Hindlimb muscle (tissue), 1 donor: Measurements from ENCODE around the gene BCAS4. TPM values are rescaled to one million over a fixed set of nuclear protein-coding genes. Genes with fewer than 3 reads are reported as not detected.

ENCODE experiments used
- DNase-seq: peaks from one replicate; pipeline ENCODE4 v3.0.0-alpha.2; 2013
- polyA plus RNA-seq: library from polyadenylated mRNA; unstranded; fragments of 120-200 nt; gene quantifications from one replicate; pipeline ENCODE4 v1.2.1, GENCODE V29; 2013; ENCODE audit not compliant: insufficient read length

BCAS4 gene
- polyA plus RNA-seq, 1 donor: 4.0 TPM

DNA sequence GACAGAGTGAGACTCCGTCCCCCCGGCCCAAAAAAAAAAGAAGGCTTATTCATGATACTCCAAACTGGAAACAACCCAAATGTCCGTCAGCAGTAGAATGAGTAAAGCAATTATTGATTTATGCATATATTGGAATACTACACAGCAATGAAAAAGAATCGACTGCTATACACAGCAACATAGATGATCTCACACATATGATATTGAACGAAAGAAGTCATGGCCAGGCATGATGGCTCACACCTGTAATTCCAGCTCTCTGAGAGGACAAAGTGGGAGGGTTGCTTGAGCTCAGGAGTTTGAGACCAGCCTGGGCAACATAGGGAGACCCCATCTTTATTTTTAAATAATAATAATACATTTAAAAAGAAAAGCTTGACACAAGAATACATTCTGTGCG is 28.5 kb downstream of the BCAS4 start:
- DNase-seq: no peak

DNA sequence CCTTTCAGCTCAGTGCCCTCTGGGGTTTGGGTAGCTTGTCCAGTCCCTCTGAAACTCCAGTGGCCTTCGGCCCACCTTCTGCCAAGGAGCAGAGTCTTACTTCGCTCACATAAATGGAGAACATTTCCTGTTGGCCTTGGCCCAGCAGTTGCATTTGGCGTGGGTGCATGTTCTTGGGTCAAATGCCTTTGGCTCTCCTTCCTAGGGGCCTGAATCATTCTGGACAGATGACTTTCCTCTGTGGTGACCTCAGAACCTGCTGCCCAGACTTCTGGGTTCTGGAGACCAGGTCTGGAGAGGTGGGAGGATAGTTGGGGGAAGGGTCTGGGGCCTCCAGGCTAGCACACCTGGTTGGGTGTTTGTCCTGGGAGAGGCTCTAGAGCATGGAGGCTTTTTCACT is 29.3 kb downstream of the BCAS4 start:
- DNase-seq: no peak

DNA sequence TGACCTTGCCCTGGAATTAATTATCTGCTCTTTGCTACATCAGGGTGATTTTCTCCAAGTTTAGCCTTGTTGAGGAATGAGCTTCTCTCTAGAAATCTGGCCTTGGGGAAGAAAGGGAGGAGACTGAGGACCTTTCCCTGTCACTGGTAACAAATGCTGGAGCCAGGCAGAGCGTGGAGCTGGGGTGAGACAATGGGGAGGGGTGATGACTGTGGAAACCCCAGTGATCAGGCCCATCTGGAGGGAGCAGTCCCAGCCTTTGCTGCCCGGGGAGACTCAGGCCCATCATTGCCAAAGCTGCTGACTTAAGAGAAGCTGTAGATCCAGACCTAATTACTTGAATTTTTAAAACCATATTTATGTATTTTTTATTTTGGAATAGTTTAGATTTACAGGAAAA is 31.3 kb downstream of the BCAS4 start:
- no peak for DNase-seq

DNA sequence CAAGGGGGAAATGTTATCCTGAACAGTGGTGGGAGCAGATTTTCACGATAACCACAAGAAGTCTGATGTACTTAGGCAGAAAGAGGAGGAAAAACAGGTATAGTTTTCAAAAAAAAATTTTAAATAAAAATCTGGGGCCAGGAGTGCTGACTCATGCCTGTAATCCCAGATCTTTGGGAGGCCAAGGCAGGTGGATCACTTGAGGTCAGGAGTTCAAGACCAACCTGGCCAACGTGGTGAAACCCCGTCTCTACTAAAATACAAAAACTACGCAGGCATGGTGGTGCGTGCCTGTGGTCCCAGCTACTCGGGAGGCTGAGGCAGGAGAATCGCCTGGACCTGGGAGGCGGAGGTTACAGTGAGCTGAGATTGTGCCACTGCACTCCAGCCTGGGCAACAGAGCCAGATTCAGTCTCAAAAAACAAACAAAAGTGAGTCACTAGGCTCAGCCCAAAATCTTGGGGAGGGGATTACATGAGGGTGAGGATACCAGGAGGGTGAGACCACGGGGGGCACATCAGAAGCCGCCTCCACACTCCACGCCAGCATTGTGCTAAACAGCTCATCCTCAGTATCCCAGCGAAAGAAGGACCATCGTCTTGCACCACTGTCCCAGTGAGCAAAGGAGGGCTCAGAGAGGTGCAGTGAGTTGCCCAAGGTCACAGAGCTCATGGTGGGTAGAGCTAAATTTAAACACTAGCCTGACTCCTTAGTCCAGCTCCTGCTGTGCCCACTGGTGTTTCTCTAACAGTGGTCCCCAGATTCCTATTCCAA is 33.7 kb downstream of the BCAS4 start:
- no peak for DNase-seq

DNA sequence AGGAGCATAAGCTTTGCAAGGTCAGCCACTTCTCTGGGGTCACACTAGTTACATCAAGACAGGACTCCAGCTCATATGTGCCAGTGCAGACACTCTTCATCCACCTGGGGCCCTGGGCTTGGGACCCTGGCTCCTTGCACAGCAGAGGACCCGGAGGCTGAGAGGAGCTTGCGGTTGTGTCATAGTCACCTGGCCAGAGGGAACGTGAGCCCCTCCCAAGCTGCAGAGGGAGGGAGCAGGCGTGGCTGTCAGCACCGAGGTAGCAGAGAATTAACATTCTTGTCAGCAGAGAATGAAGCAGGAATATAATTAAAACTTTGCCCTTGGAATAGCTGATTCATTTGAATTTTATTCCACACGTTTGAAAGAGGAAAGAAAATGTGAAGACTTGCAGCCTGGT is 36.8 kb downstream of the BCAS4 start:
- no peak for DNase-seq

DNA sequence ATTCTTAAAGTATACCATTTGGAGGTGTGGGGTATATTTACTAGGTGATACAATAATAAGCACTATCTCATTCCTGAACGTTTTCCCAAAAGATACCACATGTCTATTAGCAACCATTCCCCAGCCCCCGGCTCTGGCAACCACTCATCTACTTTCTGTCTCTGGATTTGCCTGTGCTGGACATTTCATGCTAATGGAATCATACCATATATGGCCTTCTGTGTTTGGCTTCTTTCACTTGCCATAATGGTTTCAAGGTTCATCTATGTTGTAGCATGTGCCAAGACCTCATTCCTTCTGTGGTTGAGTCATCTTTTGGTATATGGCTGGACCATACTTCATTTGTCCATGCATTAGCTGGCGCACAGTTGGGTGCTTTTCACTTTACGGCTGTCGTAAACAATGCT is 39.7 kb downstream of the BCAS4 start:
- peak; percentile 31 for DNase-seq

DNA sequence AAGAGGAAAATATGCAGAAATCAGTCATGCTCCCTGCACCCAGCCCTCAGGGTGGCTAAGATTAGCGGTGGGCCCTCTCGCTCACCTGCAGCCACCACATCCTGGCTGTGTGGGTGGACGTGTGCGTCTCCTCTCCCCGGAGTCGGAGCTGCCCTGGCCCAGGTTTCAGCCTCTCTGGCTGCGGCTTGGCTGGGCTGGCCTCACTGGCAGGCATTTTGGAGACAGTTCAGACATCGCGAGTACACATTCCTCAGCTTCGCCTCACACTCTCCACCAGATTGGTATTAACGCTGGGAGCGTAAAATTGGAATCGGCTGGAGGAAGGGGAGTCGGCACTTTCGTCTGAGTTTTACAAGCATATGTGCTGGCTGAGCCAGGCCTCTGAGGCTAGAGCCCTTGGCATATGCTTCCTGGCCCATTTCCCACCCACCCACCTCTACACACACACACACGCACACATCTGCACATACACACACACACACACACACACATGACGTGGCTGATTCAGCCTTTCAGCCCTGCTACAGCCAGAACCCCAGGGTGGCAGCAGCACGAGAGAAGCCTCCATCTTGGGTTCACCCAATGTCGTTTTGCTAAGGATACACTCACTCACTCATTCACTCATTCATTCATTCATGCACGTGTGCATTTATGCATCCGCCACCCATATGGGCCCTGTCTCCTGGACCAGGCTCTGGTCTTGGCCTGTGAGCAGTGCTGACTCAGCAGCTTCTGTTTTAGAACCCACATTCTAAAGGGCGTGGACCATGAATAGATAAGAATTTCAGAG is 42.9 kb downstream of the BCAS4 start:
- DNase-seq: peak; percentile 58

DNA sequence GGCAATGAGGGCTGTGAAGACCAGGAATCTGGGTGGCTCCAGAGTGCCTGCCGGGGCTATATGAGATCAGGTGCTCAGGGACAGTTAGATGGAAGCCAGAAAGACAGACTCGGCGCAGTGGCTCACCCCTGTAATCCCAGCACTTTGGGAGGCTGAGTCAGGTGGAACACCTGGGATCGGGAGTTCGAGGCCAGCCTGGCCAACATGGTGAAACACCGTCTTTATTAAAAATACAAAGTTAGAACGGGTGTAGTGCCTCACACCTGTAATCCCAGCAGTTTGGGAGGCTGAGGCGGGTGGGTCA is 43.4 kb downstream of the BCAS4 start:
- DNase-seq: no peak

DNA sequence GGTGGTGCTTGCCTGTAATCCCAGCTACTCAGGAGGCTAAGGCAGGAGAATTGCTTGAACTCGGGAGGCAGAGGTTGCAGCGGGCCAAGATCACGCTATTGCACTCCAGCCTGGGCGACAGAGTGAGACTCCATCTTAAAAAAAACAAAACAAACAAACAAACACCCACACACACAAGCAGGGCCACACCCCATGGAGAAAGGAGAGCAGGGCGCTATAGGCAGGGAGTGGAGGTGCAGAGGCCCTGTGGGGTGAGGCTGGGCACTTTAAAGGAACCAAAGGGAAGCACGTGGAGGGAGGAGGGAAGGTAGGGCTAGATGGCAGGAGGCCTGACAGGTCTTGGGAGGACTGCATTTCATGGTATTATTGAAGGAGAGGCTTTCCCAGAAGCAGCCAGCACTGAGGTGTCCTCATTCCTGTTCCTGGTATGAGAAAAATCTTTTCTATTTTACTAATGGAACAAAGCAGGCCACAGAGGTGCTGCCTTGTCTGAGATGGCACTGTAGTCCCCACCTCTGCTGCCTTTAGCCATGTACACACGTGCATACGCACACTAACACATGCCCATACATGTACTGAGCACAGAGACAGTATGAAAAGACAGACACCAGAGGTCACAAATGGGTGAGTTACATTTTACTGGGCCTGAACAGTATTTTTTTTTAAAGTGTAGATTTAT is 44.0 kb downstream of the BCAS4 start:
- DNase-seq: no peak

DNA sequence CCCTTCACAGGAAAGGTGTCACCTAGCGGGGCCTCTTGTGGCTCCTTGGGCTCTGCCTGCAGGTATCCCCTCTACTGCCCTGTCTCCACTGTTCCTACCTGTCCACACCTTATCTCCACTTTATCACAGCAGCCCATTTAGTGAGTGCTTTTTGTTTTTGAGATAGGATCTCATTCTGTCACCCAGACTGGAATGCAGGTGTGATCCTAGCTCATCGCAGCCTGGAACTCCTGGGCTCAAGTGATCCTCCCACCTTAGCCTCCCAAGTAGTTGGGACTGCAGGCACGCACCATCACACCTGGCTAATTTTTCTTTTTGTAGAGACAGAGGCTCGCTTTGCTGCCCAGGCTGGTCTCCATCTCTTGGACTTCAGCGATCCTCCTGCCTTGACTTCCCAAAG is 48.0 kb downstream of the BCAS4 start:
- no peak for DNase-seq

DNA sequence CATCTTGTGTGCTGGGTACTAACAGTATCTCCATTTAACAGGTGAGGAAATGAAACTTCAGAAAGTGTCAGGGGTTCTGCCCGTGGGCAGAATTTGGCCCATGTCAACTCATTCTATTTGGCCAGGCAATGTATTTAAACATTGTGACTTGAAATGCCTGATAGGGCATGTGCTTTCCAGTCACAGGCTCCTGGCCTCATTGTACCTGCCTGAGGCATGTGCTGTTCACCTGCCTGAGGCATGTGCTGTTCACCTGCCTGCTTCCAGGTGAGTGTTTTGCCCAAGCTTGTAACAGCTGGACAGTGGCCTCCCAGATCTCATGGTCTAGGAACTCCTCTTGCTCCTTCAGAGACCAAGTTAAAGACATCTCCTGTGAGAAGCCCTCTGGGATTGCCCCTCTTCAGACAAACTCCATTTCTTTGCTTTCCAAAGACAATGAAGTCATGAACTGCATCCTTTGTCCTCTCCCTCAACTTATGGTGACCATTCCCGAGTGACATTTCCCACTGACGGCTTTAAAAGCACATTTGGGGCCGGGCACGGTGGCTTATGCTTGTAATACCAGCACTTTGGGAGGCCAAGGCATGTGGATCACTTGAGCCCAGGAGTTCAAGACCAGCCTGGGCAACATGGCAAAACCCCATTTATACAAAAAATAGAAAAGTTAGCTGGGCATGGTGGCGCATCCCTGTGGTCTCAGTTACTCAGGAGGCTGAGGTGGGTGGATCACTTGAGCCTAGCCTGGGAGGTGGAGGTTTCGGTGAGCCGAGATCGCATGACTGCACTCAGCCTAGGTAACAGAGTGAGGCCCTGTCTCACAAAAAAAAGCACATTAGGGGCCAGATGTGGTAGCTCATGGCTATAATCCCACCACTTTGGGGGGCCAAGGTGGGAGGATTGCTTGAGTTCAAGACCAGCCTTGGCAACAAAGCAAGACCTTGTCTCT is 48.7 kb downstream of the BCAS4 start:
- no peak for DNase-seq

DNA sequence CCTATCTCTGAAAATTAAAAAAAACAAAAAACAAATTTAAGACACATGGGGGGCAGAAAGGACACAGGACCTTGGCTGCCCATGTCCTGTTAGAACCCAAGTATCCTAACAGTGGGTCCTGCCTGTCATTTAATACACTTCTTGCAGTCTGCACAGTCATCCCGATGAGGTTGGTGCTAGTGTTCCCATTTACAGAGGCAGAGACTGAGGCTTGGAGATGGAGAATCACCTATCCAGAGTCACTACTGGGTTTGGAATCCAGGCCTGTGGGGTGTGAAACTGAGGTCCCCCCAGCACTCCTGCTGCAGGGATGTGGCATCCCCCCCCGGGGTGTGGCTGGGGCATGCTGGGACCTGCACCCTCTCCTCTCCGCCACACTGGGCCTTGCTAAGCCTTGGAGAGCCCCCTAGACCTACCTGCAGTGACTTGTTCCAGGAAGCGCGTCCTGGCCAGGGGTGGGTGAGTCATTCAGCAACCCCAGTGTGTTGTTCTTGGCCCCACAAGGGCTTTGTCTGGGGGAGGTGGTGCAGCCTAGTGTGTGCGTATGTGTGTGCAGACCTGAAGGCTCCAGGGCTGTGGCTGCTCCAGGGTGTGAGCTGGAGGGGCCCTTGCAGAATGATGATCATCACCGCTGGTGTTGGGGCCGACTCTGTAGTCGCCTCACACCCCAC is 49.7 kb downstream of the BCAS4 start:
- DNase-seq: no peak

DNA sequence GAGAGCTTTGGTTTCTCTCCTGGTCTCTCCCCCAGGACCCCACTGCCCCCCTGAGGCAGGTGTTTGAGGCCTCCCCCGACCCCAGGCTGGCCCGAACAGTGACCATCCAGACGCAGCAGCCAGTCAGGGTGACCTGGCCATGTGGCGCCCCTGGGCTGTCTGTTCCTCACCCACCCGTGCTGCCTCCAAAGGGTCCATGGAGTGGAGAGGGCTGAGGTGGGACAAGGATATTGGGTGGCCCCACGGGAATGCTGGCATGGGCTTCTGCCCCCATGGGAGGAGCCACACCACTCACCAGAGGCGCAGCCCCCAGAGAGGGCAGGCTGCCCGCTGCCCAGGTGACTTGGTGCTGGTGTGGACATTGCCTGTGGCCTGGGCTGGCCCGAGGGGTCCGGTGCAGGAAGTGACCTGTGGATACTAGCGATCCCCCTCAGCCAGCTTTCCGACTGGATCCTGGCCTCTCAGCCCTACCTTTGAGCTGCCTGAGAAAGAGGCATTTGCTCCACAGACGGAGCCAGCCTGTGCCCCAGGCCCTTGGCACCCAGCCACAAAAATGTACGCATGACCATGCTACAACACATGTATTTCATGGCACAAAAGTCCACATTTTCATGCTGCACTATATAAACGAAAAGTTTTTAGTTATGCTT is 50.8 kb downstream of the BCAS4 start:
- DNase-seq: no peak

DNA sequence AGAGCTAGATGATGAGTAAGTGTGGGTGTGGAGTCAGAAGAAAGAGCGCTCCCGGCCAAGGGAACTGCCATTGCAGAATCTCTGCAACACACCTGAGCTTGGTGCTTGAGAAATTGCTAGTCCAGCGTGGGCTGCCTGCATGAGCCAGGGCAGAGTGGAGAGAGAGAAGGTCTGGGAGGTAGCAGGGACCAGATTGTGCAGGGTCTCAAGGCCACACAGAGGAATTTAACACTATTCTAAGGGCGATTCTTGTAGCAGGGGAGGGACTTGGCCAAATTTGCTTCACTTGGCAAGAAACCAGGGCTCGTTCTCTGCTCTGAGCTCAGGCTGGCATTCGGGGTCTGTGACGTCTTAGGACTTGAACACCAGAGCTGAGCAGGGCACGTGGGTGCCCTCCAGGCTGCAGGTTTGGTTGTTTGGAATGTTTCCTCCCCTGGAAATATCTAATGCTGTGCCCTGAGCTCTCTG is 53.5 kb downstream of the BCAS4 start:
- DNase-seq: no peak

DNA sequence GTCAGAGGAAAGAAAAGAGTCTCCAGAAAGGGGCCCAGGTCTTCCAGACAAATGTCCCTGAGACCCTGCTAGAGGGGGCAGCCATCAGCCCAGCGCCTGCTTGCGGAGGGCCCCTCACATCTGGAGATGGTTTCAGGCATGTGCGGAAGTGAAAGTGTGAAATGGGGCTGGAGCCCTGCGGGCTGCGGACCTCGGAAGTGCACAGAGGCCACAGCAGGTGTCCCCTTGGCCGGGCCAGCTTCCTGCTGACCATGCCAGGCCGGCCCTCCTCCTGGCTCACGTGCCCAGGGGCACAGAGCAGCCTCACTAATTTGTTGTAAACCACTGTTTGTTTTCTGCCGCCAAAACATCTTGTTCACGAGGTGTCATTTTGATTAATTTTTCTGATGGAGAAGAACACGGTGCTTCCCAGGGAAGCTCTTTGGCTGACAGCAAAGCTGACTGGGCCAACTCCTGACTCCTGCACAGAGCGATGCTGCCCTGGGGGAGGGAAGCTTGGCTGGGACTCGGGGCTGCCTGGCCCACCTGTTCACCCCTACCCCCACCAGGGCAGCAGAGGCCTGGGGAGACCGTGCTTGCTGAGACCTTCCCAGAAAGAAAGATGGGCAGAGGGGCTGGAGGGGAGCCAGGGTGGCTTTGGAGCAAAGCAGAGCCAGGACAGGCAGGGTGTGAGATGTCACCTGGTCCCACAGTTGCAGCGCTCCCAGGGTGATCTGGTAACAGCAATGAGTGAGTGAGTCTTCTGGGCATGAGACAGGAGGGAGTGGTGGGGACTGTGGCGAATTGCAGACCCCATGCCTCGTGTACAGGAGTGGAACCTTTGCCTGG is 54.2 kb downstream of the BCAS4 start:
- DNase-seq: no peak

DNA sequence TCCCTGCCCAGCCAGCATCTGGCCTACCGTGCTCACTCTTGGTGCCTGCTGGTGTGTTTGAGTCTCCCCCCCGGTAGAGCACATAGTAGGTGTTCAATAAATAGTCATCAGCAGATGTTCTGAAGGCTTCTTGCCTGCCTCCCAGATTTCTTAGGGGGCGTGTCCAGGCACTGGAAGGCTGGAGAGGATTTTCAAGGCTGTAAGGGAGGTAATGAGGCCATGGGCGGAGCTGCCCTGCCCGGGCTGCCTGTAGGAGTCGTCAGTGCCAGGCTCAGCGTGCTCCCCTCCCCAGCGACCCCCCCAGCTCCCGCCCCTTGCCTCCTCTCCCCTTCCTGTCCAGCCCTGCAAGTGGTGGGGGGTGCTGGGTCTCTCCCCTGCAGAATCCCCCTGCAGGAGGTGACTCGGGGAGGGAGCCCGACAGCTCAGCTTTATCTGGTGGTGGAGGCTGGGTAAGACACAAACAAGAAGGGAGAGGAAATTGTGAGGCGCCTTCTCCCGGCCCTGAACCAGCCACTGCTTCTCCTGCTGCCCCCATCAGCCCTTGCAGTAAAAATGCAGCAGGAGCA is 55.9 kb downstream of the BCAS4 start:
- DNase-seq: no peak

DNA sequence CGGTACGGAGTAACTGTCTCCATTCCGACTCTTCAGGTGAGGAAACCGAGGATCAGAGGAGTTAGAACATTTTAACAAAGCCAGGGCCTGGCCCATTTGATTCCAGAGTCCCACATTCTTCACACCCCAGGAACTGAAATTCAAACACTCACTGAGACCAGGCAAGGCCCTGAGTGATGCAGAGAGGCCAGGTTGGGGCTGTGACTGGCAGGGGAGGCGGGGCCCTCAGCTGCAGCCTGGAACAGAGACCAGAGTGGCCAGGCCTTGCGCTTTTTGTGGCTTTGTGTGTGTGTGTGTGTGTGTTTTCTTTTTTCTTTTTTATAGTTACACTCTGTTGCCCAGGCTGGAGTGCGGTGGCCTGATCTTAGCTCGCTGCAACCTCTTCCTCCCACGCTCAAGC is 57.2 kb downstream of the BCAS4 start:
- no peak for DNase-seq

DNA sequence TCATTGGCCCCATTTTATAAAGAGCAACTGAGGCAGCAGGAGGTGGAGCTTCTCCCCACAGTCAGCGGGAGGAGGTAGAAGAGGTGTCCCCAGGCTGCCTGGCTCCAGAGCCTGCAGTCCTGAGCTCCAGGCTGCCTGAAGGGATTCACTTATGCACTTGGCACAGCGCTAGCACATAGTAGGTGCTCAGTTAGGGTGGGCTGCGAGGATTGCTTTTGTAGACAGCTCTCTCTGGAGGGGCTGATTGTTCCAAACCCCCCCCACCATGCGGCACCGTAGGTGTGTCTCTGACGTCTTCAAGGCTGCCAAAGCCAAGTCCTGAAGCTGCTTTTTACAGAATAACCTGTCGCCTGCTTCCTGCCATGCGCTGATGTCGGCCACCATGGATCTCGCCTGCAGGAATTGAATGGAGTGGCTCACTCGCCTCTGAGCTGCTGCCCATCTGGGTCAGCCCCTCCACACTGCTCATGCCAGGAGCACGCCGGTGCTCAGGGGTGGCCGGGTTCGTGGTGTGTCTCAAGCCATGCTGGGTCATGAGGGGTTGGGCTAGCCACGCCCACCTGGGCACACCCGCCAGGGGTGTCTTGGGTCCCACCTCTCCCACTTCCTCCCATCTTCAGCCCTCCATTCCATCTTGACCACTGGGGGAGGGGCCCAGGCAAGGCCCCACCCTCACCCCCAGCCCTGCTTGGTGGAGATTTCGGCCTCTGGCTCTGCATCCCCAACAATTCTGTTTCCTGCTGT is 59.8 kb downstream of the BCAS4 start:
- no peak for DNase-seq
